ENCODE data around the gene ANGPT4.

Gene ANGPT4

GRCh38 chr20:843912-844311 lies 72.2 kb downstream of the ANGPT4 start:
- FAIRE-seq (no peak), DNase-seq (ENCODE audit: insufficient read length, low spot score) (no peak)
- no peak for TF ChIP-seq POLR2A (IDR thresholded peaks at IDR 0.05; ENCODE audit: low read depth, low read length)

GRCh38 chr20:842547-842940 lies 73.6 kb downstream of the ANGPT4 start:
- FAIRE-seq, result no peak
- TF ChIP-seq POLR2A (IDR thresholded peaks at IDR 0.05; ENCODE audit: low read depth, low read length), result no peak
- no peak for DNase-seq (ENCODE audit: insufficient read length, low spot score)

GRCh38 chr20:841568-842546 lies 74.3 kb downstream of the ANGPT4 start:
- no peak for TF ChIP-seq POLR2A (IDR thresholded peaks at IDR 0.05; ENCODE audit: low read depth, low read length)
- DNase-seq (ENCODE audit: insufficient read length, low spot score) (no peak), FAIRE-seq (no peak)

- no peak for DNase-seq (ENCODE audit: insufficient read length, low spot score)
- no peak for FAIRE-seq
- no peak for TF ChIP-seq POLR2A (IDR thresholded peaks at IDR 0.05; ENCODE audit: low read depth, low read length)
Observed at GRCh38 chr20:840858-841567, 75.1 kb downstream of the ANGPT4 start.

DNA sequence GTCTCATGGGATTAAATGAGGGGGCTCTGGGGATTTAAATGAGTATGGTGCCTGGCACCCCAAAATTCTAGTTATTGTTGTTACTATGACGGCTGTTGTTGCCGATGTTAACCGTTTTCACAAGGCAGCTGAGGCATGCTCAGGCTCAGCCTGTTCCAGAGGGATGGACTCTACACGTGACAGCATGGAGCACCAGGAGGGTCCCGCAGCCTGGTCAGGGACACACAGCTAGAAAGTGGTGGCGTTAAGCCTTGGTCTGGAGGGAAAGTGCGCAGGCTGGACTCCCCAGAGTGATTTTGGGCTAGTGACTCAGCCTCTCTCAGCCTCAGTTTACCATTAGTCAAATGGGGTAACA lies 75.7 kb downstream of the ANGPT4 start:
- no peak for FAIRE-seq
- no peak for TF ChIP-seq POLR2A (IDR thresholded peaks at IDR 0.05; ENCODE audit: low read depth, low read length)

DNA sequence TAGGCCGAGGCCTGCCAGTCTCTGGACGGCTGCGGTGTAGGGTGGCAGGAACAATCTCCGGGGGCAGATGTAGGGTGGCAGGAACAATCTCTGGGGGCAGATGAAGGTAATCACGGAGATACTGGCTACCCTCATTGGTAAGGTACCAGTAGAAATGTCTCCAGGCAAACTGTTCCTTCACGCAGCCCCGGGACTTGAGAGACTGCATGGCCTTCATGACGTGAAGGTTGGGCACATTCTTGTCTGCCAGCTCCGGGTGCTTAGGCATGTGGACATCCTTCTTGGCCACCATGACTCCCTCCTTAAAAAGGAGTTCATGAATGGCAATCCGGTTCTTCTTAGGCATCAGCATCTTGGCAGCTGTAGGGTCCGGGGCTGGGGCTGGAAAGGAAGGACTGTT lies 76.5 kb downstream of the ANGPT4 start:
- no peak for TF ChIP-seq POLR2A (IDR thresholded peaks at IDR 0.05; ENCODE audit: low read depth, low read length)
- FAIRE-seq (no peak), DNase-seq (ENCODE audit: insufficient read length, low spot score) (no peak)

More for the DNA sequence above, 75.7 kb downstream of the ANGPT4 start:
- DNase-seq (ENCODE audit: insufficient read length, low spot score), result no peak

DNA sequence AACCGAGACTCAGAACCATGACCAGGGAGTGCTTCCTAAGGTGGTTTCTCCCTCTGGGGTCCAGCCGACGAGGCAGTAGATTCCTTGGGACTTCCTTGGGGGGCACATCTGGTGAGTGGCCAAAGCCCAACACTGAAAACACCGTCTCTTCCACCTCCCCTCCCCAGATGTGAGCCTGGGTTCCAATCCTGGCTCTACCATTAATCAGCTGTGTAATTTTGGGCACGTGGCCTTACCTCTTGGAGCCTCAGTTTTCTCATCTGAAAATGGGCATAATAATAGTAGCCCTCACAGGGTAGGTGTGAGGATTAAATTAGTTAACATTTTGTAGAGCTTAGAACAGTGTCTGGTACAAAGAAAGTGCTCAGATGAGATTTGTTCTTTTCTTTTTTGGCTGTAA lies 77.1 kb downstream of the ANGPT4 start:
- DNase-seq (ENCODE audit: insufficient read length, low spot score), result no peak
- no peak for FAIRE-seq
- TF ChIP-seq POLR2A (IDR thresholded peaks at IDR 0.05; ENCODE audit: low read depth, low read length), result no peak

- no peak for DNase-seq (ENCODE audit: insufficient read length, low spot score)
- TF ChIP-seq POLR2A (IDR thresholded peaks at IDR 0.05; ENCODE audit: low read depth, low read length), result no peak
- no peak for FAIRE-seq
Observed at GRCh38 chr20:836190-836589, 79.9 kb downstream of the ANGPT4 start.

- TF ChIP-seq POLR2A (IDR thresholded peaks at IDR 0.05; ENCODE audit: low read depth, low read length), result no peak
- FAIRE-seq, result no peak
- DNase-seq (ENCODE audit: insufficient read length, low spot score), result no peak
Observed at GRCh38 chr20:835608-836045, 80.5 kb downstream of the ANGPT4 start.

DNA sequence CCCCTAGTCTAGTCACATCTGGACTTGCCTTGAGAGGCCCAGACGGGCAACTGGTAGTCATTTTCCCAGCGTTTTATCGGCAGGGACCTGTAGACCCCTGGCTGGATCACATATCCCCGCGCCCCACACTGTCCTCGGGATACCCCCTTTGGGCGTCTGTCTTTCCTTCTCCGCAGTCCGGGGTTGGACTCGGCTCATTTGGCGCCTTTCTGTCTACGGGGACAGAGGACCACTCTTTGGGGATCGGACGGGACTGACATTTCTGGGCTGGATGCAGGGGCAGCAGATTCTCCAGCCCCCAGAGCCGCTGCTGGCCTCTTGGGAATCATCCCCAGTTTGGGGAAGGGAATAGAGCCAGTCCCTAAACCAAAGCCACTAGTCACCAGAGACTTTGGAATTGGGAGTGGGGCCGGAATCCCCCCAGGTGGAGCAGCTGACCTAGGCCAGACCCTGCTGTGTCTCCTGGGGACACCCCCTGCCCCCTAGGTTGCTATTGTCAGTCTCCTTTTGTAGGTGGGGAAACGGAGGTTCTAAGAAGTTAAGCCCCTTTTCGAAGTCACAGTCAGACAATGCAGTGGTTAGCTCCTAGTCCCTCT lies 81.9 kb downstream of the ANGPT4 start:
- FAIRE-seq (no peak), DNase-seq (ENCODE audit: insufficient read length, low spot score) (no peak)
- no peak for TF ChIP-seq POLR2A (IDR thresholded peaks at IDR 0.05; ENCODE audit: low read depth, low read length)

DNA sequence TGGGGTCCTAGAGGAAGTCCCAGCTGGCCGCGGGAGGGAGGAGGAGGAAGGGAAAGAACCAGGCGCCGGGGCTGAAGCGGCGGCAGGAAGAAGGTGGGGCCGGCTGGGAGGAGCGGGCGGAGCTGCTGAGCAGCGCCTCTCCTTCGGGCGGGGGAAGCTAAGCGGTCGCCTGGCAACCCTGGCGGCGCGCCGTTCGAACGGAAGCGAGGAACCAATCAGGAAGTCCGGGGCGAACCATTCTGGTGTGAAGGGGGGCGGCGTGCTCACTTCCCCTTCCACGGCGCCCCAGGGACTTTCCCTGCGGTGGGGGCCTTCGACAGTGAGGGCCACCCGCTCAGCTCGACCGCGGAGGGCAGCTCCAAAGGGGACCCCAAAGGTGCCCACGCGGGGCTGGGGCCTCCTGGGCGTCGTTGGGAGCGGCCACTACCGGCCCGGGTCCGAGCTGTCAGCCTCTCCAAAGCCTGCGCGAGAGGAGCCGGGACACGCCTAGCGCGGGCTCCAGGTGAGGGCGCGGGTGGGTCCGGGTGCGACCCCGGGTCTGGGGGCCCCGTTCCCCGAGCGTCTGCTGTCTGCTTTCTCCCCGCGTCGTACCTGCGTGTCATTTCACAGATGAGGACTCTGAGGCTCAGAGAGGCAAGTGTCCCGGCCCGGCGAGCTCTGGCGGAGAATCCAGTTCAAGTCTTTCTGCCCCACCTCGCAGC lies 82.5 kb downstream of the ANGPT4 start, which contains the start of gene FAM110A:
FAM110A (plus strand) TSS at position 266 of the 701 bp plus-strand sequence. CDS start 11,090 bp downstream, outside the sequence.
- FAIRE-seq (no peak), DNase-seq (ENCODE audit: insufficient read length, low spot score) (peak; percentile 95)
- TF ChIP-seq POLR2A (IDR thresholded peaks at IDR 0.05; ENCODE audit: low read depth, low read length), result peak; percentile 72

GRCh38 chr20:833121-833449 lies 83.0 kb downstream of the ANGPT4 start:
- TF ChIP-seq POLR2A (IDR thresholded peaks at IDR 0.05; ENCODE audit: low read depth, low read length), result no peak
- DNase-seq (ENCODE audit: insufficient read length, low spot score), result no peak
- no peak for FAIRE-seq

- DNase-seq (ENCODE audit: insufficient read length, low spot score) (no peak), FAIRE-seq (no peak)
- no peak for TF ChIP-seq POLR2A (IDR thresholded peaks at IDR 0.05; ENCODE audit: low read depth, low read length)
Observed at GRCh38 chr20:831956-832355, 84.2 kb downstream of the ANGPT4 start.

- TF ChIP-seq POLR2A (IDR thresholded peaks at IDR 0.05; ENCODE audit: low read depth, low read length), result no peak
- no peak for FAIRE-seq
- no peak for DNase-seq (ENCODE audit: insufficient read length, low spot score)
Observed at GRCh38 chr20:831251-831650, 84.9 kb downstream of the ANGPT4 start.

Measured in H54 (cell line).